SIG-M5 treated with dmso at 0.1 percent for 504 hours (cell line): ENCODE results near the gene RNF223.
"Not testable (repeated sequence)": the region's sequence is repeated elsewhere in the genome, so short reads cannot be mapped to it uniquely, and the experiment has no call there.

Source experiments
- DNase-seq: peaks from one replicate; lab custom pipeline; 2025; ENCODE audit not compliant: unreplicated experiment; lab: John Stamatoyannopoulos, UW

RNF223 gene

GRCh38 chr1:1031659-1032235 is 42.4 kb downstream of the RNF223 start:
- no peak for DNase-seq

- not testable (repeated sequence) for DNase-seq
Measured at GRCh38 chr1:1030867-1031658, 43.0 kb downstream of the RNF223 start.

- no peak for DNase-seq
Measured at GRCh38 chr1:1027791-1028190, 46.3 kb downstream of the RNF223 start.

DNA sequence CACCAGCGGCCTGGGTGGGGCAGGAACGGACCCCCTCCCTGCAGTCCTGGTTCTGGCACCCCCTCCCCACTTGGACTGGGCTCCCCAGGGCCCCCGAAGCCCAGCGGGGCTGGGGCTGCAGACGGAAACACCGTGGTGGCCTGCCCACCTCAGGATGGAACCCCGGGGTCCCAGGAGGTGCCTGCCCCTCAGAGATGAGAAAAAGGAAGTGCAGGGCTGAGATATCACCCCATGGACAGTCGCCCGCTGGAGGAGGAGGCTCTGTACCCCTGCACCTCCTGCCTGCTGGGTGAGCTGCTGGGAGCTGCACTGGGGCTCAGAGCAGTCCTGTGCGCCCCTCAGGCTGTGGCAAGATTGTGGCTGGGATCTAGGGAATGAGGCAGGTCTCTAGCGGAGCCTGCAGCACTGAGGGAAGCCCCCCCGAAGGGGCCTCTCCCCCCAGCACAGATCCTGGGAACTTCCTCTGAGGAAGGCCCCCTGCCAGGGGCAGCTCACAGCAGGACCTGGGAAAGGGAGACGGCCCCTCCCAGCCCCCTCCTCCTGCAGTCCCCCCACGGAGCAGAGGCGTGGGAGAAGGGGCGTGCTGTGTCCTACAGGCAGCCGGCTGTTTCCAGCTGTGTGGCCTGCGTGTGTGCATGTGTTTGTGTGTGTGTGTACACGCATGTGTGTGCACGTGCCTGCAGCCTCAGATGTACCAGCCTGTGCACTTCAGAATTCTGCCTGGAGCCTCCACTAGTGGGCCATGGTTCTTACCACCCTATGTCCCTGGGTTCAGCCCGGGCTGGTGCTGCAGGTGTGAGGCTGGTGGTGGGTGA is 47.3 kb downstream of the RNF223 start:
- DNase-seq, result no peak

DNA sequence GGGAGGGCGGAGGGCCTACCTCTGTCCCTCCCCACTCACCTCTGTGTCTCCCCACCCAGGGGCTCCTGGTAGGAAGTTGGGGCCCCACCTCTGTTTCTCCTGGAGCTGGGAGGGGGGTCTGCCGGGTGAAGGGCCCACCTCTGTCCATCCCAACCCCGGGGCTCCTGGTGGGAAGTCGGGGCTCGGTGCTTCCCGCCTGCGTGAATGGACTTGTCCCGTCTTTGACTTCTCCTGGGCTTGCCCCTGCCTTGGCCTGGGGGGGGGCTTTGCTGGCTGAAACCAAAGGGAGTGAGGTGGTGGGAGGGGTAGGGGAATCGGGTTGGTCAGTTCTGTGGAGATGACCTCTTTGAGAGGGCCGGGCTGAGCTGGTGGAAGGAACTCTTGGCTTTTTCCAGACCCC is 48.4 kb downstream of the RNF223 start:
- DNase-seq, result no peak

DNA sequence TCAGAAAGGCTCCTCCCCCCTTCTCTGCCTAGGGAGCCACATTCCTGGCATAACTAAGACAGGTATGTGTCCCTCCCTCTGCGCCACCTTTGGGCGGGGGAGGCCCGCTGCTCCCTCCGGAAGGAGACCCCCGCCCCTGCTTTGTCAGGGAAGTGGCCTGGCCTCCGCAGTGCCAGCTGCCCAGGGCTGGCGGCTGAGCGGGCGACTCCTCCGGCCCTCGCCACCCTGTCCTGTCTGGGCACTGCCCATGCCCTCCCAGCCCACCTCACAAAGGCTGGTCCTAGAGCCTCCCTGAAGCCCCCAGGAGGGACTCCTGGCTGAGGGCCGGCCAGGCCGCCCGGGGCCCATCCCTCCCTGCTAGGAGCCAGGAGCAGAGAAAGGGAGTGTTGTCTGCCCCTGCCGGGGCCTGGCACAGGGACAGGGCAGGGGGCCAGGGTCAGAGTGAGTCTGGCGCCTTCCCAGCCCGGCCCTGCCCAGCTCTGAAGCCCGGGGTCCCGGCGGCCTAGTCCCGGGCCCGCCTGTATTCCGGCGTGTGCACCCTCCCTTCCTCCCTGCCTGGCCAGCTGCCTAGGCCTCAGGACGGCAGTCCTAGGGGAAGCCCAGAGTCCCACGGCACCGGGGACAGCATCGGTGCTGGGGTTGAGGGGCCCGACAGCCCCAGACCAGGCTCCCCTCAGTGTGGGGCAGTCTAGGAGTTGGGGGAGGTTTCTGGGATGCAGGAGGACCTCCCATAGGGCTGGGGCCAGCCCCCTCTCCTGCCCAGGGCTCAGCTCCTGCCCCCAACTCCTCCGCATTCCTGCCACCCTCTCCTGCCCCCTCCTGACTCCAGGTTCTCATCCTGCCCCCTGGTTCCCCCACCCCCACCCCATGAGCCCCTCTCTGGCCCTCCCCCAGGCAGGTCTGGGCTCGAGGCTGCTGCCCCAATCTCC is 49.1 kb downstream of the RNF223 start:
- no peak for DNase-seq

DNA sequence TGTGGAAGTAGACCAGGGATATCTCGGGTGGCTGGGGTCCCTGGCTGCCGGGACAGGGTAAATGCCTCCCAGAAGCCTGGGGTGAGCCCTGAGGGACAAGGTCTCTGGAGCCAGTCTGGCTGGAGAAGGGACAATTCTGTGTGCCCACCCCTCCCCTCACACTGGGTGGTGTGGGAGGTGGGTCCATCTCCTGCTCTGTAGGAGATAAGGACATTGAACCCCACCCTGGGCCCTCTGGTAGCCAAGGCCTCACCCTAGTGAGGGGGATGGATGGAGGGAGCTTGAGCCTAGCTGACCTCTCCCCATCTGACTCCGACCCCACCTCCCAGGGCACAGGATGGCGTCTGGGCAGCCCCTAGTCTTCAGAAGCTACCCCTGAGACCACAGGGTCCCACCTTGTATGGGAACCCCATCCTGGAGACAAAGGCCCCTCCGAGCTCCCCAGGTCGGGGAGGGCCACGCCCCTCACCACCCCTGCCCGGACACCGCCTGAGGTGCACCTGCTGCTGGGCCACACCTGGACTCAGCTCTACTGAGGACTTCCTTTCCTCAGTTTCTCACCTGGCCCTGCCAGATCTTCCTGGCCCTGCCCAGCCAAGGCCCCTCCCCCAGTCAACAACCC is 49.8 kb downstream of the RNF223 start:
- DNase-seq, result no peak

DNA sequence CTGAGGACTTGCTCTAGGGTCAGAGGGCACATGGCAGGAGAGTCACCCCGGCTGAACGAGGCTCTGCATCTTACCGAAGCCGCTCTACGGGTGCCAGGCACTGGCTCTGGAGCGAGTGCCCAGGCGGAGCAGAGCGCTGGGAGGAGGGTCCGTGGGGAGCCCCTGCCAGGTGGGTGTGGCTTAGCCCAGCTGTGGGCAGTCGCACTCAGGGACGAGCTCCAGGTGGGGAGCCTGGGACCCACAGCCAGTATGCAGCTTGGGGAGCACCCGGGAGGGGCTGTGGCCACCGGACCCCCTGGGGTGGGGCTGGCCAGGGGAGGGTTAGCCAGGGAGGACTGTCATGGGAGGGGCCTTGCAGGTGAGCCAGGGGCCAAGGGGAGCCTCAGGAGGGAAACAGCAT is 50.4 kb downstream of the RNF223 start:
- no peak for DNase-seq

DNA sequence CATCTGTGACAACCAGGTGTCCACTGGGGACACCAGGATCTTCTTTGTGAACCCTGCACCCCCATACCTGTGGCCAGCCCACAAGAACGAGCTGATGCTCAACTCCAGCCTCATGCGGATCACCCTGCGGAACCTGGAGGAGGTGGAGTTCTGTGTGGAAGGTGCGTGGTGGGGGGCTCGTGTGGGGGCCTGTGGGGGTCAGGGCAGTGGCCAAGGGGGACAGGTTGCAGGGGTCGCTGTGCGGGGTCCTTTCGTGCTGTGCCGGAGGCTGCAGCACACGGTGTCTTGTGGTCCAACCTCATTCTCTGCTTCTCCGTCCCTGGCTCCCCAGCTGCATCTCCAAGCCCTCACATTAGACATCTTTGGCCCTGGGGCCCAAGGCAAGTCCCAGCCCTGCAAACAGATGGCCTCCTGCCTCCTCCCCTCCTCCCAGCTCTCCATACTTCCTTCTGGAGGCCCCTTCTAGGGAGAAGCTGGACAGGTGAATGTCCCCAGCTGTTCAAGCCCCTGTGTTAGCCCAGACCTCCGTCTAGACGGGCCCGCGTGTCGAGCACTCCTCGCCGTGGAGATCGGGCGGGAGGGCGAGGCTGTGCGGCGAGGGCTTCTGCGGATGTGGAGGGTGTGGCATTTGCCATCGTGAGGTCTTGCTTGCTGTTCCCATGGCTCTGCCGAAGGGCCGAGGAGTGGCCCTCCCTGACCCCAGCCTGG is 51.6 kb downstream of the RNF223 start:
- no peak for DNase-seq

DNA sequence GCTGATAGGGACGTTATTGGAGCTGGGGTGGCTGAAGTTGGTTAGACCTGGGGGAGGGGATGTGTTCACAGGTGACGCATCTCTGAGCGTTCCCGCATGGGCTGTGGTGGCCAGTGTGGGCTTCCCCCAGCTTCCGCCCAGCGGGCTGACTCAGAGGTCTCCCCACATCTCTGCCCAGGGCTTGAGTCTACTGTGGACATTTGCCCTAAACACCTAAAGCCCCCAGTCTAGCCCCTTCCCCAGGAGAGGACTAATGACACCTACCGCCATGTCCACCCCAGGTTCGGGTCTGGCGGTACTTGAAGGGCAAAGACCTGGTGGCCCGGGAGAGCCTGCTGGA is 52.2 kb downstream of the RNF223 start:
- DNase-seq, result no peak

GRCh38 chr1:1021010-1021919 is 52.8 kb downstream of the RNF223 start:
- peak; percentile 14 for DNase-seq
